Measurements from ENCODE around the gene MID1IP1. TPM values are rescaled to one million over a fixed set of nuclear protein-coding genes. Genes with fewer than 3 reads are reported as not detected.

Gene MID1IP1
- total RNA-seq, 1 donor, result 61.2 TPM

GRCh38 chrX:38804682-38805431 lies 3.6 kb downstream of the MID1IP1 start:
- Histone ChIP-seq H3K4me3 (ENCODE audit: low read length) (peak overlapping the region; percentile 65), H3K27me3 (ENCODE audit: insufficient read depth, low read length) (no peaks in the 10 kb centered on the region), H3K9me3 (ENCODE audit: low read depth, low read length) (no peaks in the 10 kb centered on the region), H3K4me1 (ENCODE audit: insufficient read depth, low read length) (peaks cover 38% of the 10 kb centered on the region)

DNA sequence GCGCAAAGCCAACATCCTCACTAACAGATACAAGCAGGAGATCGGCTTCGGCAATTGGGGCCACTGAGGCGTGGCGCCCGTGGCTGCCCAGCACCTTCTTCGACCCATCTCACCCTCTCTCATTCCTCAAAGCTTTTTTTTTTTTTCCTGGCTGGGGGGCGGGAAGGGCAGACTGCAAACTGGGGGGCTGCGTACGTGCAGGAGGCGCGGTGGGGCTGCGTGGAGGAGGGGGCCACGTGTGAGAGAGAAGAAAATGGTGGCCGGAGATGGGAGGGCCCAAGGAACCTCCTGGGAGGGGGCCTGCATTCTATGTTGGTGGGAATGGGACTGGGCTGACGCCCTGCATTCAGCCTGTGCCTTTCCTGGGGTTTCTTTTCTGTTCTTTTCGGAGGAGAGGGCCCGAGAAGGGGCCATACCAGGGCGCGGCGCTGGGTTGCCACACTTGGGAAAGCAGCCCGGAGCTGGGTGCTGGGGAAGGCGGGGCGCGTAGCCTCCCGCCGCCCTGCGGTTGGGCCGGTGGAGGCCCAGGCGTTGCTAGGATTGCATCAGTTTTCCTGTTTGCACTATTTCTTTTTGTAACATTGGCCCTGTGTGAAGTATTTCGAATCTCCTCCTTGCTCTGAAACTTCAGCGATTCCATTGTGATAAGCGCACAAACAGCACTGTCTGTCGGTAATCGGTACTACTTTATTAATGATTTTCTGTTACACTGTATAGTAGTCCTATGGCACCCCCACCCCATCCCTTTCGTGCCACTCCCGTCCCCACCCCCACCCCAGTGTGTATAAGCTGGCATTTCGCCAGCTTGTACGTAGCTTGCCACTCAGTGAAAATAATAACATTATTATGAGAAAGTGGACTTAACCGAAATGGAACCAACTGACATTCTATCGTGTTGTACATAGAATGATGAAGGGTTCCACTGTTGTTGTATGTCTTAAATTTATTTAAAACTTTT lies 4.5 kb downstream of the MID1IP1 start:
- Histone ChIP-seq H3K4me1 (ENCODE audit: insufficient read depth, low read length) (peaks cover 41% of the 10 kb centered on the region), H3K27me3 (ENCODE audit: insufficient read depth, low read length) (no peaks in the 10 kb centered on the region), H3K4me3 (ENCODE audit: low read length) (peak overlapping the region; percentile 65), H3K9me3 (ENCODE audit: low read depth, low read length) (no peaks in the 10 kb centered on the region)

DNA sequence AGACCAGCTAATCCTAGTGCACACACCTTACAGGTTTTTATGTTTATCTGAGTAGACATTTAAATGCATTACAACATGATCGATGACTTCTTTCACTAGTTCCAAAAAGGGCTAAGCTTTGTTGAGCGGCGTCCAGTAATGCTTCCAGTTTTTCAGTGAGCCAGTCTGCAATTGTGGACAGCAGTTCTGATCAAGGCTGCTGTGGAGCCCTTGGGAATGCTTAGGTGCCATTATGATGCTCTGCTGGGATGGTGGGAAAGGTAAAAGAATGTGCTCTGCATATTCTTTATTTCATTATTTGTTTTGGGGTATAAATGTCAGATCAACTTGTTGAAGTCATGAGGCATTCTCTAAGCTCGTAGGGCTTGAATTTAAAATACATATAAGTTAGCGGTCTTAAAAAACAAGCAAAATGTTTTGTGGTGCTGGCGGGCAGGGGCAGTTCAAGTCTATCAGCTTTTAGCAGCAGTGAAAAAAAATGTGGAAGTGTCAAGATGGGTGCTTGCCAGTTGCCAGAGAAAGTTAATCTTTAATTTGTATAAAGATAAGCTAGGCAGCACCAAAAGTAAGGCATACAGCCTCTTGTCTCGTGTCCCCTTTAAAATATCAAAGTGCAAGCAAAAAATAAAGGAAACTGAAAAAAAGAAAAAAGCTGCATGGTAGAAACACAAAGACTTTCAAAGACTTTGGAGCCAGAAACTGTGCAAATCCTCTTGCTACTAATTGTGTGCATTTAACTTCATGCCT lies 5.8 kb downstream of the MID1IP1 start:
- no peaks in the 10 kb centered on the region for H3K27me3 ChIP-seq (ENCODE audit: insufficient read depth, low read length)
- peak overlapping the region; percentile 65 for H3K4me3 ChIP-seq (ENCODE audit: low read length)
- no peaks in the 10 kb centered on the region for H3K9me3 ChIP-seq (ENCODE audit: low read depth, low read length)
- H3K4me1 ChIP-seq (ENCODE audit: insufficient read depth, low read length), result peaks cover 46% of the 10 kb centered on the region

- Histone ChIP-seq H3K27me3 (ENCODE audit: insufficient read depth, low read length) (no peaks in the 10 kb centered on the region), H3K4me3 (ENCODE audit: low read length) (no peak overlapping the region), H3K9me3 (ENCODE audit: low read depth, low read length) (no peaks in the 10 kb centered on the region), H3K4me1 (ENCODE audit: insufficient read depth, low read length) (peaks cover 38% of the 10 kb centered on the region)
Observed at GRCh38 chrX:38807873-38808272, 6.6 kb downstream of the MID1IP1 start.

GRCh38 chrX:38811515-38812243 lies 10.4 kb downstream of the MID1IP1 start:
- Histone ChIP-seq H3K4me1 (ENCODE audit: insufficient read depth, low read length) (peaks cover 39% of the 10 kb centered on the region), H3K4me3 (ENCODE audit: low read length) (no peak overlapping the region), H3K27me3 (ENCODE audit: insufficient read depth, low read length) (no peaks in the 10 kb centered on the region), H3K9me3 (ENCODE audit: low read depth, low read length) (no peaks in the 10 kb centered on the region)

DNA sequence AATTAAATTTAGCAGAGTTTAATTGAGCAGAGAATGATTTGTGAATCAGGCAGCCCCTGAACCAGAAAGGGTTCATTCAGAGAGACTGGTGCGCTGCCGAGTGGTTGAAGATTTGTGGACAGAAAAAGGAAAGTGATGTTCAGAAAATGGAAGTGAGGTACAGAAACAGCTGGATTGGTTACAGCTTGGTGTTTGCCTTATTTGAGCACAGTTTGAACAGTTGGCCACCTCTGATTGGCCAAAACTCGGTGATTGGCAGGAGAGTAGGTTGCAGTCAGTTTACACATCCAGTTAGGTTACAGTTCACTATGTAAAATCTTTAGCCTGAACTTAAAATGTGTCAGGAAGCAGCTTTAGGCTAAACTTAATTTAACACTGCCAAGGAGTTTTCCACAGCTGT lies 14.9 kb downstream of the MID1IP1 start:
- Histone ChIP-seq H3K4me3 (ENCODE audit: low read length) (no peak overlapping the region), H3K4me1 (ENCODE audit: insufficient read depth, low read length) (peaks cover 32% of the 10 kb centered on the region), H3K9me3 (ENCODE audit: low read depth, low read length) (no peaks in the 10 kb centered on the region), H3K27me3 (ENCODE audit: insufficient read depth, low read length) (no peaks in the 10 kb centered on the region)

DNA sequence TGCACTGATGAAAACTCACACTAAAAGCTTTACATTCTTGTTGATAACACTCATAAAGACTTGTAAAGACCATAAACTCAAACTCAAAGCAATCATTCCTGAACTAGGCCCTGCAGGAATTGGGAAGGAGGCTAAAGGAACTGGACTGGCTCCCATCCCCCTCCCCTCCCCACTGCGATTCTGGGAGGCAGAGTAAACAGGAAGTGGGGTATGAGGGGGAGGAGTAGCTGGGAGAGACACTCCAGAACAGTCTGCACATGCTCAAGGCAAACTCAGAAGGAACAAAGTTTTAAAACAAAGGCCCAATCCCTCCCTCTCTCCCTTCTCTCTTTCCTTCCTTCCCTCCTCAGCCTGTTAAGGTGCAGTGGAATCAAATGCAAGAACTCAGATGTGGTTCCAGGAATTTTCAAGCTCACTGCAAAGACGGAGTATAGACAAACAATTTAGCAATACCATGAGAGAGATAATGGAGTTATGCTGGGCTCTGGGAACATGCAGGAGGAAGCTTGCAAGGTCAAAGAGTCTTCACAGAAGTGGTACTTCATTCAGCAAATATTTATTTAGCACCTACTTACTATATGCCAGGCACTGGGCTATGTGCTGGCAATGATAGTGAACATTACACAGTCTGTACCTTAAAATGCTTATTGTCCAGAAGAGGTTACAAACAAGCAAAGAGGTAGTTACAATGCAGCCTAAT lies 15.9 kb downstream of the MID1IP1 start:
- Histone ChIP-seq H3K27me3 (ENCODE audit: insufficient read depth, low read length) (no peaks in the 10 kb centered on the region), H3K9me3 (ENCODE audit: low read depth, low read length) (no peaks in the 10 kb centered on the region), H3K4me1 (ENCODE audit: insufficient read depth, low read length) (peaks cover 24% of the 10 kb centered on the region), H3K4me3 (ENCODE audit: low read length) (no peak overlapping the region)

GRCh38 chrX:38819163-38819562 lies 17.9 kb downstream of the MID1IP1 start:
- H3K9me3 ChIP-seq (ENCODE audit: low read depth, low read length), result no peaks in the 10 kb centered on the region
- H3K4me3 ChIP-seq (ENCODE audit: low read length), result no peak overlapping the region
- H3K4me1 ChIP-seq (ENCODE audit: insufficient read depth, low read length), result peaks cover 24% of the 10 kb centered on the region

GRCh38 chrX:38819709-38820108 lies 18.4 kb downstream of the MID1IP1 start:
- H3K9me3 ChIP-seq (ENCODE audit: low read depth, low read length), result no peaks in the 10 kb centered on the region
- peaks cover 24% of the 10 kb centered on the region for H3K4me1 ChIP-seq (ENCODE audit: insufficient read depth, low read length)
- no peaks in the 10 kb centered on the region for H3K27me3 ChIP-seq (ENCODE audit: insufficient read depth, low read length)
- H3K4me3 ChIP-seq (ENCODE audit: low read length), result no peak overlapping the region

More at GRCh38 chrX:38819163-38819562, 17.9 kb downstream of the MID1IP1 start:
- H3K27me3 ChIP-seq (ENCODE audit: insufficient read depth, low read length), result no peaks in the 10 kb centered on the region

DNA sequence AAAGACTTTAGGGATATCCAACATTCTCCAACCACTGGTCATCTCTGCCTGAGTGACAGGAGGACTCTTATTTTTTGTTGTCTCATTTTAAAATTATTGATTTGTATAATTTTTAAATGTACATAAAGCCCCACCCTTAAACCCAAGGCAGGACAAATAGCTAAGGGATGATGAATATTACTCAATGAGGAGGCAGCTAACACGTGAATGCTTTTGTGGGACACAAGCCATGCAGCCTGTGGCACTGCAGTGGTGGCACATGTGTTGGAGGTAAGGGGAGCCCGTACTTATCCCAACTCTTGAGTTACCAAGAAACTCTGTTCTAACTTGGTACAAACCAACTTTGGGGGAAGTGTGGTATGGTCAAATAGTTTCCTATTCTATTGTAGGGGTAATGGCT lies 19.5 kb downstream of the MID1IP1 start:
- H3K4me1 ChIP-seq (ENCODE audit: insufficient read depth, low read length), result peaks cover 24% of the 10 kb centered on the region
- no peak overlapping the region for H3K4me3 ChIP-seq (ENCODE audit: low read length)
- H3K9me3 ChIP-seq (ENCODE audit: low read depth, low read length), result no peaks in the 10 kb centered on the region
- no peaks in the 10 kb centered on the region for H3K27me3 ChIP-seq (ENCODE audit: insufficient read depth, low read length)

DNA sequence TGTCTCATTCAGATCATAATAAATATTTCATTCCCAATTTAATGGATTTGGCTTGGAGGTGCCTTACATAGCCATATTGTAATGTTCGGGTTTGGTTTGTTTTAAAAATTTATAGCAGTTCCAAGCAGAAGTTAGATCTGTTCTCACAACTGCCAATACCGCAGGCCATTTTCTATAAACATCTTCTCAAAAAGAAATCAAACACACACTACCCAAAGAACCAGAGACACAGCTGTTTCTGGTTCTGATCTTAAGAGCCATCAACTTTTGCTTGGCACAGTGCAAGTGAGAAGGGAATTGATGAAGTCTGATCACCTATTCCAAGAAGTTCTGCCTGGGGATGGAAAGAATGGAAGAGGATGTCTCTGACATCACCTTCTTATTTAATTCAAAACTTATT lies 22.9 kb downstream of the MID1IP1 start:
- Histone ChIP-seq H3K9me3 (ENCODE audit: low read depth, low read length) (no peaks in the 10 kb centered on the region), H3K4me3 (ENCODE audit: low read length) (no peak overlapping the region), H3K4me1 (ENCODE audit: insufficient read depth, low read length) (no peaks in the 10 kb centered on the region), H3K27me3 (ENCODE audit: insufficient read depth, low read length) (no peaks in the 10 kb centered on the region)

DNA sequence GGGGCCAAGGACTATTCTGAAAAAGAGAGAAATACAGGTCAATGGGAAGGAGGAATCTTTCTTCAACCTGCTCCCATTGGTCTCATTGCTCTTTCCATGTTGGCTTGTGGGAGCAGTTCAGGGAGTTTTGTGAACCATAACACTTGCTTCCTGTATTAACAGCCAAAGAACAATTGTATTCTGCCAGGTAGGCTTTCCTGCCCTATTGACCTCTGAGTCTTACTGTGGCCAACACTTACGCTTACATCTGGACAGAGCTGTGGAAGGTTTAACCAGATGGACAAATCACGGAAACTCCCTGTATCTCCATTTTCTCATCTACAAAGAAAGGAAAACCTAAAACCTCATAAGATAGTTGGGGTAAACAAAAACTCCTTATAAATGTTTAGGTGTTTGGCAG lies 30.7 kb downstream of the MID1IP1 start:
- Histone ChIP-seq H3K27me3 (ENCODE audit: insufficient read depth, low read length) (no peaks in the 10 kb centered on the region), H3K4me3 (ENCODE audit: low read length) (no peak overlapping the region), H3K4me1 (ENCODE audit: insufficient read depth, low read length) (no peaks in the 10 kb centered on the region), H3K9me3 (ENCODE audit: low read depth, low read length) (no peaks in the 10 kb centered on the region)

DNA sequence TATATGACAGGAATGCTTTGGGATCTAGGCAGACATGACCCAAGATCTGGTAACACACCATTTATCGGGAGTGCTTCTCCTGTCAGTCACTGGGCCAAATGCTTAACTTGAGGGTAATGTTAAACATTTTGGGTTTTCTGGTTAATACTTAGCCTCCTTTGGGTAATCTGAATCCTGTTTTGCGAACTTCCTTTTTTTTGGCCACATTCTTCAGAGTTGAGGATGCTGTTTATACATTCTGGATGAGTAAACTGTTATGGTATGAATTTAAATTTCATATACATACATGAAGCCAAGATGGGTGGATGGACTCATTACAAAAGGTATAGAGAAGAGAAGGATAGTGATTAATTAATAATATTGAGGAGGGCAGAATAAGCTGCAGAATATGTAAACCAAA lies 36.1 kb downstream of the MID1IP1 start:
- Histone ChIP-seq H3K4me1 (ENCODE audit: insufficient read depth, low read length) (no peaks in the 10 kb centered on the region), H3K4me3 (ENCODE audit: low read length) (no peak overlapping the region), H3K27me3 (ENCODE audit: insufficient read depth, low read length) (no peaks in the 10 kb centered on the region), H3K9me3 (ENCODE audit: low read depth, low read length) (no peaks in the 10 kb centered on the region)

DNA sequence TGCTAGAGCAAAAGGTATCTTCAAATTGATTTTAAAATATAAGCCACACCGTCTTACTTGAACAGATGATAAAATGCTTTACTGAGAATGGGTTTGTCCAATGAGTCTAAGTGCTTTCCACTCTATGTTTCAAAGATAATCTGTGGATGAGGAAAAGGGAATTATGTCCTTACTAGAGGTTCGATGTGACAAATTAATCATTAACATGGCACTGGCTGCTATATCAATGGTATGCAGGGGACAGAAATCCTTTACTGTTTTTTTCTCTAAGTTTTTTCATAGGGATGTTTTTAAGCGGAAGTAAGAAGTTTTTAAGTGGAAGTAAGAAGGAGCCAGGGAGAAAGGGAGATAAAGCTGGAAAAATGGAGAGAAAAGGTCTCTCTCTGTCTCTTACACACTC lies 38.0 kb downstream of the MID1IP1 start:
- Histone ChIP-seq H3K27me3 (ENCODE audit: insufficient read depth, low read length) (no peaks in the 10 kb centered on the region), H3K9me3 (ENCODE audit: low read depth, low read length) (no peaks in the 10 kb centered on the region), H3K4me3 (ENCODE audit: low read length) (no peak overlapping the region), H3K4me1 (ENCODE audit: insufficient read depth, low read length) (no peaks in the 10 kb centered on the region)
